Spleen (tissue), 7 donors: ENCODE measurements around the gene GABRG3.

ENCODE experiments used
- POLR2A ChIP-seq, 3 donors: fragments of 450-650 bp; IDR thresholded peaks; one replicate each; pipeline ENCODE4 v1.5.1; 2017; ENCODE audit warnings: antibody characterized with exemption in 3 of 3, mild to moderate bottlenecking in 1 of 3
- POLR2AphosphoS5 ChIP-seq, 3 donors: sonication (generic); formaldehyde crosslinking; IDR thresholded peaks; one replicate each; pipeline ENCODE4 v1.5.1; 2017; ENCODE audit warnings: antibody characterized with exemption in 3 of 3
- TF ChIP-seq, protein P1 (sequence below), 11 experiments: fragments of 200-600 bp in 7 of 11; fragments of 450-650 bp in 4 of 11; sonication (generic) in 4 of 11; IDR thresholded peaks in 8 of 11; conservative IDR thresholded peaks in 3 of 11; 1 replicate in 7 of 11; 2 replicates in 4 of 11; pipeline versions ENCODE4 v1.4.0 to v1.8.0; 2016 to 2021; ENCODE audit warnings: antibody characterized with exemption in 11 of 11, inconsistent platforms in 4 of 11, mild to moderate bottlenecking in 1 of 11
- donor health status: DM: no; HTN: no; CAD: no; lungs with moderate emphysema.
- donor health status: DM: no; HTN: no; CAD: no.
- donor health status: DM: no; HTN: no; CAD: no.

- TF ChIP-seq, protein P1, sequence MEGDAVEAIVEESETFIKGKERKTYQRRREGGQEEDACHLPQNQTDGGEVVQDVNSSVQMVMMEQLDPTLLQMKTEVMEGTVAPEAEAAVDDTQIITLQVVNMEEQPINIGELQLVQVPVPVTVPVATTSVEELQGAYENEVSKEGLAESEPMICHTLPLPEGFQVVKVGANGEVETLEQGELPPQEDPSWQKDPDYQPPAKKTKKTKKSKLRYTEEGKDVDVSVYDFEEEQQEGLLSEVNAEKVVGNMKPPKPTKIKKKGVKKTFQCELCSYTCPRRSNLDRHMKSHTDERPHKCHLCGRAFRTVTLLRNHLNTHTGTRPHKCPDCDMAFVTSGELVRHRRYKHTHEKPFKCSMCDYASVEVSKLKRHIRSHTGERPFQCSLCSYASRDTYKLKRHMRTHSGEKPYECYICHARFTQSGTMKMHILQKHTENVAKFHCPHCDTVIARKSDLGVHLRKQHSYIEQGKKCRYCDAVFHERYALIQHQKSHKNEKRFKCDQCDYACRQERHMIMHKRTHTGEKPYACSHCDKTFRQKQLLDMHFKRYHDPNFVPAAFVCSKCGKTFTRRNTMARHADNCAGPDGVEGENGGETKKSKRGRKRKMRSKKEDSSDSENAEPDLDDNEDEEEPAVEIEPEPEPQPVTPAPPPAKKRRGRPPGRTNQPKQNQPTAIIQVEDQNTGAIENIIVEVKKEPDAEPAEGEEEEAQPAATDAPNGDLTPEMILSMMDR (IDR thresholded peaks at IDR 0.05 in 8 of 11, conservative IDR thresholded peaks at IDR 0.05 in 3 of 11) = no peak
- TF ChIP-seq POLR2AphosphoS5 (IDR thresholded peaks at IDR 0.05) (no peak), POLR2A (IDR thresholded peaks at IDR 0.05) (no peak)
These were observed 25.9 kb upstream of the GABRG3 start for GRCh38 chr15:26945046-26945445.
